GM10266 (cell line): ENCODE measurements around the gene LINGO1.

Experiments used
- DNase-seq: peaks from one replicate; pipeline ENCODE4 v3.0.0; 2012; ENCODE audit errors: extremely low spot score
- TF ChIP-seq, protein P1 (sequence below): IDR thresholded peaks from 2 replicates; pipeline ENCODE4 v1.5.1; 2012; ENCODE audit warnings: mild to moderate bottlenecking, low read depth; ENCODE audit not compliant: control insufficient read depth, insufficient read depth; ENCODE audit errors: missing control alignments

LINGO1 gene

DNA sequence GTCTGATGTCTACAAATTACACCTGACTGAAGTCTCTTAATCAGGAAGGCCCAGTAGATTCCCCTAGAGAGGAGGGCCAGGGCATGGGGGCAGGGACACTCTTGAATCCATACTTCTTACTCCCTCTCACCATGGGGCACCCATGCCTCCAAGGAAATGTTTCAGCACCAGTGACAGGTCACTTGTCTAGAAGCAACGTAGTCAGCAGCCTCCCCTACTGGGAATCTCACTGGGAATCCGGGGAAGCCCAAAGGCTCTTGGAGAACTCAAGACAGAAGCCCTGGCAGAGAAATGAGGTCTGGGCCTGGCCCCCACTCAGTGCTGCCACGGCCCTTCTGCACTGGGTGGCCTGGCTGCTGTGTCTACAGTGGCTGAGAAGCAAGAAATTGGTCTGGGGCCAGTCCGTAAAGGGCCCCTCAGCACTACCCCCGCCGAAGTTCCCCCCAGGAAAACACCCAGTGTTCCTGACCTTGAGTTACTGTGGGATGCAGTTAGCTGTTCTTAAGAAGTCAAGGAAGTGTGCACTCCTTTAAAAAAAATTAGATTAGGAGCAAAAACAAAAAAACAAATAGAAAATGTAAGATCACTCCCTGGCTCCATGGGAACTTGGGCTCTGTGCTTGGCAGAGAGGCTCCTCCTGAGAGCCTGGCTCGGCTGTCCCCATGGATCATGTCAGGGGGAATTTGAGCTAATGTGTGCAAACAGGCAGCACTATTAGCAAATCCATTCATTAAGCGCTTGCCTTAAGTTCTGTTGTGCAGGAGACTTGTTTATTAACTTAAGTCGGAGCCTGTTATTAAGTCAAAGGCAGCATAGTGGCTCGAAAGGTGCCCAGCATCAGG, 5.4 kb upstream of the LINGO1 start:
- DNase-seq: no peak
- TF ChIP-seq, protein P1, sequence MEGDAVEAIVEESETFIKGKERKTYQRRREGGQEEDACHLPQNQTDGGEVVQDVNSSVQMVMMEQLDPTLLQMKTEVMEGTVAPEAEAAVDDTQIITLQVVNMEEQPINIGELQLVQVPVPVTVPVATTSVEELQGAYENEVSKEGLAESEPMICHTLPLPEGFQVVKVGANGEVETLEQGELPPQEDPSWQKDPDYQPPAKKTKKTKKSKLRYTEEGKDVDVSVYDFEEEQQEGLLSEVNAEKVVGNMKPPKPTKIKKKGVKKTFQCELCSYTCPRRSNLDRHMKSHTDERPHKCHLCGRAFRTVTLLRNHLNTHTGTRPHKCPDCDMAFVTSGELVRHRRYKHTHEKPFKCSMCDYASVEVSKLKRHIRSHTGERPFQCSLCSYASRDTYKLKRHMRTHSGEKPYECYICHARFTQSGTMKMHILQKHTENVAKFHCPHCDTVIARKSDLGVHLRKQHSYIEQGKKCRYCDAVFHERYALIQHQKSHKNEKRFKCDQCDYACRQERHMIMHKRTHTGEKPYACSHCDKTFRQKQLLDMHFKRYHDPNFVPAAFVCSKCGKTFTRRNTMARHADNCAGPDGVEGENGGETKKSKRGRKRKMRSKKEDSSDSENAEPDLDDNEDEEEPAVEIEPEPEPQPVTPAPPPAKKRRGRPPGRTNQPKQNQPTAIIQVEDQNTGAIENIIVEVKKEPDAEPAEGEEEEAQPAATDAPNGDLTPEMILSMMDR: no peak

DNA sequence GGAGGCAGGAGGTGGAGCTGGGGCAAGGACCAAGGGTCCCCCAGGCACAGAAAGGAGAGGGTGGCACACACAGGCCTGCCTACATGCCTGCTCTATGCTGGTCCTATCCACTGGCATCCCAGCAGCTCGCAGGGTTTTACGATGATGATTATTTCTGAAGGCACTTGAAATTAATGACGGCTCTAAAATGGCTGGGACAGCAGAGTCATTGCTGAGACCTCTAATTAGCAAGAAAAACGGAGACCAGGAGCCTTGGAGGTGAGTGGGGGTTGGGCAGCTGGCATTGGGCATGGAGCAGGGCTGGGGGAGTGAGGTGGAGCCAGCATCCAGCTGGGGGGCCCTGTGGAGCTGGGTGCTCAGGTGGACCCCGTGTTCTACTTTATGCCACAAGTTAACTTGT, 3.5 kb upstream of the LINGO1 start:
- TF ChIP-seq, protein P1: no peak
- DNase-seq: no peak

DNA sequence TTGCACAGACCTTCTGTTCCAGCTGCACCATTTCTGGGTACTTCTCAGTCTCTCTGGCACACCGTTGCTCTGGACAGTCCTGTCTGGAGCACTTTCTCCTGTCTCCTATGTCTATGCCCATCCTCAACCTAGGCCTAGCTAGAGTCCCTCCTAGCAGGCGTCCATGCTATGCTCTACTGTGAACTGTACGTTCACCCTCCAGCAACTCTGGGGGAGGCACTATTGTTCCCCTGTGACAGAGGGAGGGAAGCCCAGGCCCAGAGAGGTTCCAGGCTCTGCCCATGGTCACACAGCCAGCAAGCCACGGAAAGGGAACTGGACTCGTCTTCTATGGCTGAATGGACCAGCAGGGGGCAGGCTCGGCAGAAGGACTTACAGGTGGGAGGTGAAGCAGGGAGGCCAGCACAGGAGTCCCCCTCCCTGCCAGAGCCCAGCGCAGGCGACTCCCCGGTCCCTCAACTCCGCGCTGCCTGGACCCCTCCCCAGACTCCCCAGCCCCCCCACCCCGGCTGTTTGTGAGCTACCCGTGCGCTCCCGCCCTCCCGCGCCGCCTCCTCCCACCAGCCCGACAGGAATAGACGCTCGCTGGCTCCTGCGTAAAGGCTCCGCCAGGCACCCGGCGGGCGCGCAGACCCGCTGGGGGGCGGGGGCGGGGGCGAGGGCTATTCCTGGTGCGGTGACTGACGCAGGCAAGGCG, 1.7 kb upstream of the LINGO1 start:
- DNase-seq: peak; percentile 82
- TF ChIP-seq, protein P1: peak; percentile 84

DNA sequence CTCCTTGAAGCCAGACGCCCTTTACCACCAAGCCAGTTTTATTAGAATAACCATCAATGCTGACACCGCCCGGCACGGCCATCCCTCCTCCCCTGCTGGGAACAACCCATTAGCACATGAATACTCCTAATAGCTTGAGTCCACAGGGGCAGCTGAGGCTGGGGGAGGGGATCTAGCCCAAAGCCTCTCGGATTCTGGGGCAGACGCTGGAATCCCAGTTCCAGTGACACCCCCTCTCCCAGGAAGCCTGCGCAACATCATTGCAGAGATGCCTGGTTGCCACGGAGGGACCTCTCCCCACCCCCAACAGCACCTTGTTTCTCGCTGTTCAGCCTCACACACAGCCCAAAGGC, 1.2 kb upstream of the LINGO1 start:
- no peak for DNase-seq
- TF ChIP-seq, protein P1: no peak

DNA sequence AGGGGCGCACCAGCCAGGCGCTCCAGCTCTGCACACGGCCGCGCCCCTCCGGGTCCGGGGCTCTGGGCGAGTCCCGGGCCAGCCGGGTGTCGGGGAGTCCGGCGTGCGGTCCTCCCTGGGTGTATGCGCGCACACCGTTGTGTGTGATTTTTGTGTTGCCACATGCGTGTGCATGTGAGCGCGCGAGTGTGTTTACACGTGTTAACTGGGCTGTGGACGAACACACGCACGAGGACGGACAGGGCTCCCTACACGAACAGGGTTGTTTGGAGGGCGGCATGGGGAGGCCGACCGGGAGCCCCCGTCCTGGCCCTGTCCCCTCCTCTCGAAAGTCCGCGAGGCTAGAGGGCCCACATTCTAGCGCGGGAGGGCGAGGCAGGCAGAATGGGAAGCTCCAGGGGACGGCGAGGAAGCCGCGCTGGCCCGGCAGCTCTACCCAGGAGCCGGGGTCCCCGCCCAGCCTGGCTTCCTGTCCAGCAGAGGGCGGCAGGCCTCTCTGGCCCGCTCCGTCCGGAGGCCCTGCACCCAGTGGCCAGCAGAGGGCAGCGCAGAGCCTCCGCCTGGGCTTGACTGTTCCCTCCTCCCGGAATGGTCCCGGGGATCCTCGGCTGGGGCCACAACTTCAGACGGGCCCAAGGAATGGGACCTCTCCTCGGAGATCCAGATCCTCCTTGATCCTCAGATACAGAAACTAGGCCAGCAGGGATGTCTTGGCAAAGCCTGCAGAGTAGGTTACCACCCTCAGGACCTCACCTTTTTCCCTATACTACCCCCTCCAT, 611 bp upstream of the LINGO1 start:
- TF ChIP-seq, protein P1: peak; percentile 100
- DNase-seq: peak; percentile 97

DNA sequence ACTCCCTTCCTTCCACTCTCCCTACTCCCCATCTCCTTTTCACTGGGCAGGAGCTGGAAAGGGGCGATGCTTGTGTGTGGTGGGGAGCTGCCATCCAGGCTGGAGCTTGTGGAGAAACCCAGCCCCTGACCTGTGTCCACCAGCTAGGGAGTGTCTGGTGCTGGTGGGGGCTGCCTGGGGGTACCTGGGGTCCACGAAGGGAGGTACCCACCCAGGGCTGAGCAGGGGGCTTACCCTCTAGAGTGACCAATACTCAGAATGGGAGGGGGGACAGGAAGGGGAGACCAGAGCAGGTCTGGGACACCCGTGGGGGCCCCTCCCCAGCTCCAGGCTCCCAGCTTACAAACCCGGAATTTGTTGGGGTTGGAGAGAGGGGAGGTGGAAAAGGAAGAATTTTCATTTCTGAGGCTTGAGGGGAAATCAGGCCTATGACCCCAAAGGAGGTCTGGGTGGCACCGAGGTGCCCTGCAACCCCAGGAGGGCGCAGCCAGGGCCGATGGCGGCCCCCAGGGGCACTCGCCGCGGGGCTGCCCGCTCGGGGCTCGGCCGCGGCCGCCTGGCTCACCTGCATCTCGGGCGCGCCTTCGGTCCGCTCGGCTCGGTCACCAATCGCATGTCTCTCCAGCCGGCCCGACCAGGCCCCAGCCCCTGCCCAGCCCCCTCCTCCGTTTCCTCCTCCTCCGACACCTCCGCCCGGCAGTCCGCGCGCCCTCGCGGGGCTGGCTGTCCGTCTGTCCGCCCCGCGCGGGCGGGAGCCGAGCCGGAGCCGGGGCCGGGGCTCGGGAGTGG, 773 bp downstream of the LINGO1 start:
- TF ChIP-seq, protein P1: no peak
- DNase-seq: no peak
